CD4-positive, alpha-beta T cell treated with Interferon alpha-2 for 1 hour (primary cell): ENCODE measurements around the gene DDIAS.
"Not testable (repeated sequence)": the region's sequence is repeated elsewhere in the genome, so short reads cannot be mapped to it uniquely, and the experiment has no call there.

Source experiments
- DNase-seq, 2 donors: peaks; one replicate each; pipeline ENCODE4 v3.0.0-alpha.2; 2020 to 2022

The DDIAS gene

GRCh38 chr11:82901165-82901921 lies at the start of gene DDIAS:
Gene DDIAS, plus strand, starts transcription at chr11:82901736. Its CDS starts 13,003 bp downstream, at chr11:82914739.
- DNase-seq: peak; percentile 94 to 97

- no peak for DNase-seq
Observed at GRCh38 chr11:82854242-82854641, 47.3 kb upstream of the DDIAS start.

- not testable (repeated sequence) for DNase-seq
Observed at GRCh38 chr11:82854916-82855315, 46.6 kb upstream of the DDIAS start.

- DNase-seq: no peak
Observed at GRCh38 chr11:82855616-82856015, 45.9 kb upstream of the DDIAS start.

GRCh38 chr11:82857145-82857544 lies 44.4 kb upstream of the DDIAS start:
- no peak for DNase-seq

- DNase-seq: no peak
Observed at GRCh38 chr11:82858133-82858532, 43.4 kb upstream of the DDIAS start.

- DNase-seq: no peak
Observed at GRCh38 chr11:82858556-82859091, 42.9 kb upstream of the DDIAS start.

- no peak for DNase-seq
Observed at GRCh38 chr11:82859750-82860149, 41.8 kb upstream of the DDIAS start.

- no peak for DNase-seq
Observed at GRCh38 chr11:82862379-82862778, 39.2 kb upstream of the DDIAS start.

- DNase-seq: no peak
Observed at GRCh38 chr11:82863209-82863608, 38.3 kb upstream of the DDIAS start.

GRCh38 chr11:82864268-82864667 lies 37.3 kb upstream of the DDIAS start:
- peak; percentile 31 to 43 for DNase-seq

GRCh38 chr11:82865841-82866240 lies 35.7 kb upstream of the DDIAS start:
- DNase-seq: no peak

GRCh38 chr11:82867495-82868082 lies 33.9 kb upstream of the DDIAS start:
- peak; percentile 75 to 83 for DNase-seq

- DNase-seq: no peak
Observed at GRCh38 chr11:82869657-82870056, 31.9 kb upstream of the DDIAS start.

GRCh38 chr11:82871646-82872045 lies 29.9 kb upstream of the DDIAS start:
- DNase-seq: no peak

- no peak for DNase-seq
Observed at GRCh38 chr11:82872377-82873150, 29.0 kb upstream of the DDIAS start.

- peak in 1 of 2 donors; percentile 12 for DNase-seq
Observed at GRCh38 chr11:82873919-82874333, 27.6 kb upstream of the DDIAS start.

GRCh38 chr11:82874646-82875523 lies 26.7 kb upstream of the DDIAS start:
- no peak for DNase-seq

- DNase-seq: no peak
Observed at GRCh38 chr11:82883853-82884252, 17.7 kb upstream of the DDIAS start.

- peak in 1 of 2 donors; percentile 22 for DNase-seq
Observed at GRCh38 chr11:82889133-82890001, 12.2 kb upstream of the DDIAS start.

- no peak for DNase-seq
Observed at GRCh38 chr11:82890002-82890341, 11.6 kb upstream of the DDIAS start.

- no peak for DNase-seq
Observed at GRCh38 chr11:82890936-82891335, 10.6 kb upstream of the DDIAS start.
